ENCODE measurements around the gene ELOVL3.

ELOVL3 gene

DNA sequence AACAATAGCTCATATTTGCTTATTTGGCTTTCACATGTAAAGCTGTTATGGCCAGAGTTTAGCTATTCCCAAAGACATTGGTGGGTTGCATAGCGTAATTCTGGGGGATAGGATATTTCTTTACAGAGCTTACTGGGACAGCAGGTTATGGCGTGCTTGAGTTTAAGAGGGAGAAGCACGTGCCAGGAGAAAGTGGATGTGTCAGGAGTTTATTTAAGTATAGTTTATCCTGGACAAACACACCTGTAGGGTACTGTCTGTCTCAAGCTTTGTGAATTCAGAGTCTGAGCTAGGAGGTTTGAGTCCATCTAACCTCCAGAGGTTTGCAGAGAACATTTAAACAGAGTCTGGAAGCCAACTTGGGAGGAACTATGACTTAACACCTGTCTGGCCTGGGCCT is 40.6 kb downstream of the ELOVL3 start:
- Histone ChIP-seq H3K9ac (ENCODE audit: low read length) (no peak overlapping the region), H3K36me3 (ENCODE audit: low read length) (no peaks in the 10 kb centered on the region), H3K27me3 (ENCODE audit: low read length) (no peaks in the 10 kb centered on the region), H2AFZ (ENCODE audit: low read depth, low read length, severe bottlenecking) (no peak overlapping the region), H3K79me2 (ENCODE audit: insufficient read depth, low read length) (peaks cover 45% of the 10 kb centered on the region), H3K9me3 (ENCODE audit: insufficient read depth, low read length) (no peaks in the 10 kb centered on the region), H3K9me2 (replicated peaks; ENCODE audit: insufficient read depth, low read length) (no peaks in the 10 kb centered on the region), H3K27ac (ENCODE audit: low read depth, low read length) (no peak overlapping the region), H3K4me2 (ENCODE audit: low read depth, low read length, poor library complexity, severe bottlenecking) (no peak overlapping the region), H3F3A (ENCODE audit: insufficient read depth) (no peaks in the 10 kb centered on the region), H3K4me3 (ENCODE audit: insufficient read depth, low read length, poor library complexity, severe bottlenecking) (no peak overlapping the region), H4K20me1 (ENCODE audit: low read depth, low read length) (no peaks in the 10 kb centered on the region)
- TF ChIP-seq, protein P1, sequence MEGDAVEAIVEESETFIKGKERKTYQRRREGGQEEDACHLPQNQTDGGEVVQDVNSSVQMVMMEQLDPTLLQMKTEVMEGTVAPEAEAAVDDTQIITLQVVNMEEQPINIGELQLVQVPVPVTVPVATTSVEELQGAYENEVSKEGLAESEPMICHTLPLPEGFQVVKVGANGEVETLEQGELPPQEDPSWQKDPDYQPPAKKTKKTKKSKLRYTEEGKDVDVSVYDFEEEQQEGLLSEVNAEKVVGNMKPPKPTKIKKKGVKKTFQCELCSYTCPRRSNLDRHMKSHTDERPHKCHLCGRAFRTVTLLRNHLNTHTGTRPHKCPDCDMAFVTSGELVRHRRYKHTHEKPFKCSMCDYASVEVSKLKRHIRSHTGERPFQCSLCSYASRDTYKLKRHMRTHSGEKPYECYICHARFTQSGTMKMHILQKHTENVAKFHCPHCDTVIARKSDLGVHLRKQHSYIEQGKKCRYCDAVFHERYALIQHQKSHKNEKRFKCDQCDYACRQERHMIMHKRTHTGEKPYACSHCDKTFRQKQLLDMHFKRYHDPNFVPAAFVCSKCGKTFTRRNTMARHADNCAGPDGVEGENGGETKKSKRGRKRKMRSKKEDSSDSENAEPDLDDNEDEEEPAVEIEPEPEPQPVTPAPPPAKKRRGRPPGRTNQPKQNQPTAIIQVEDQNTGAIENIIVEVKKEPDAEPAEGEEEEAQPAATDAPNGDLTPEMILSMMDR (IDR thresholded peaks at IDR 0.05; ENCODE audit: insufficient read depth, low read length, poor library complexity, severe bottlenecking) = no peak
- no peak for TF ChIP-seq EZH2phosphoT487 (conservative IDR thresholded peaks at IDR 0.05; ENCODE audit: low read length)

DNA sequence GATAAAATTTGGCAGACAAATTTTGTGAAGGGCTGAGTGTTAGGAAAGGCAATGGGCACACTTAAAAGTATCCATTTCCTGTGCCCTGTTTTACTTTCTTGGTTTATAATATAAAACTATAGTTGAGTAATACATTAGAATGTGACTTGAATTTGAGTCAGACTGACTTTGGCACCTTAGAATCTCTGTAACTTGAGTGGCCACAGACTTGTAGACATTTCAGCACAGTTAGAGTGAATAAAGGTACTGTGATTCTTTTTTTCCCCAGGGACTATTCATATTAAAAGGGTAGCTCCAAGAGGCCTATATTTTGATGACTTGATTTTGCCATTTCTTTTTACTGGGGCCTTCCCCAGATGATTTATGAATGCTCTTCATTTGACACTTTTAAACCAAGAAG is 41.6 kb downstream of the ELOVL3 start:
- H3K4me2 ChIP-seq (ENCODE audit: low read depth, low read length, poor library complexity, severe bottlenecking) = no peak overlapping the region
- H4K20me1 ChIP-seq (ENCODE audit: low read depth, low read length) = no peaks in the 10 kb centered on the region; the same call in 1 of the 2 replicates
- no peak overlapping the region for H2AFZ ChIP-seq (ENCODE audit: low read depth, low read length, severe bottlenecking)
- no peak overlapping the region for H3K27ac ChIP-seq (ENCODE audit: low read depth, low read length)
- no peak overlapping the region for H3K4me3 ChIP-seq (ENCODE audit: insufficient read depth, low read length, poor library complexity, severe bottlenecking)
- H3F3A ChIP-seq (ENCODE audit: insufficient read depth) = no peaks in the 10 kb centered on the region
- no peaks in the 10 kb centered on the region for H3K36me3 ChIP-seq (ENCODE audit: low read length)
- TF ChIP-seq EZH2phosphoT487 (conservative IDR thresholded peaks at IDR 0.05; ENCODE audit: low read length) = no peak
- TF ChIP-seq, protein P1 (IDR thresholded peaks at IDR 0.05; ENCODE audit: insufficient read depth, low read length, poor library complexity, severe bottlenecking) = no peak
- H3K9me2 ChIP-seq (replicated peaks; ENCODE audit: insufficient read depth, low read length) = no peaks in the 10 kb centered on the region
- no peaks in the 10 kb centered on the region for H3K27me3 ChIP-seq (ENCODE audit: low read length)
- no peaks in the 10 kb centered on the region for H3K9me3 ChIP-seq (ENCODE audit: insufficient read depth, low read length)
- H3K9ac ChIP-seq (ENCODE audit: low read length) = no peak overlapping the region
- H3K79me2 ChIP-seq (ENCODE audit: insufficient read depth, low read length) = peaks cover 55% of the 10 kb centered on the region

DNA sequence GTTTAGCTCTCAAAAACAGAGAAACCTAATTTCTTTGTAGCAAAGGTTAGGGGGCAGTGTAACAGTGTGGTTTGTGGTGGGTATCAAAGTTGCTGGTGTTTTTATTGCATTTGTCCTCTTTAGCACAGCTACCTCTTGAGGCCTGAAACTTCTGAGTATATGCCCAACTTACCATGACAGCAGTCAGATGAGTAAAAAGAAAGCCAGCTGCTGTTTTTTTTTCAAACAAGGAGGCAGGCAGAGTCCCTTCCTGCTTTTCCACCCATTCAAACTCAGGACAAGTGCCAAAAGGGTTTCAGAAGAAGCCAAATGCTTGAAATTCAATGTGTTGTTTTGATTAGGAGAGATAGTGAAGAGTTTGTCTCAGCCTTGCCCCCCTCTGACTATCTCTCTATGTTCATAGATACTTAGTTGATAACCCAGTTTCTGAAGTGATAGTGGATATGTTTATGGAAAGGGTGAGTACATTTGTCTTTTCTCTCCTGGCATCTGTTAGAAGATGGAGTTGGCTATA is 42.3 kb downstream of the ELOVL3 start:
- no peak overlapping the region for H3K9ac ChIP-seq (ENCODE audit: low read length)
- no peak overlapping the region for H3K4me3 ChIP-seq (ENCODE audit: insufficient read depth, low read length, poor library complexity, severe bottlenecking)
- no peaks in the 10 kb centered on the region for H3F3A ChIP-seq (ENCODE audit: insufficient read depth)
- H3K9me3 ChIP-seq (ENCODE audit: insufficient read depth, low read length) = no peaks in the 10 kb centered on the region
- no peak overlapping the region for H2AFZ ChIP-seq (ENCODE audit: low read depth, low read length, severe bottlenecking)
- no peaks in the 10 kb centered on the region for H3K36me3 ChIP-seq (ENCODE audit: low read length)
- TF ChIP-seq, protein P1 (IDR thresholded peaks at IDR 0.05; ENCODE audit: insufficient read depth, low read length, poor library complexity, severe bottlenecking) = no peak
- no peak for TF ChIP-seq EZH2phosphoT487 (conservative IDR thresholded peaks at IDR 0.05; ENCODE audit: low read length)
- H3K4me2 ChIP-seq (ENCODE audit: low read depth, low read length, poor library complexity, severe bottlenecking) = no peak overlapping the region
- H3K9me2 ChIP-seq (replicated peaks; ENCODE audit: insufficient read depth, low read length) = no peaks in the 10 kb centered on the region
- H3K79me2 ChIP-seq (ENCODE audit: insufficient read depth, low read length) = peaks cover 56% of the 10 kb centered on the region
- peaks cover 1% of the 10 kb centered on the region; the same call in 1 of the 2 replicates for H4K20me1 ChIP-seq (ENCODE audit: low read depth, low read length)
- H3K27me3 ChIP-seq (ENCODE audit: low read length) = no peaks in the 10 kb centered on the region
- H3K27ac ChIP-seq (ENCODE audit: low read depth, low read length) = no peak overlapping the region
